ENCODE measurements around the gene FAM170A.

The FAM170A gene, protein sequence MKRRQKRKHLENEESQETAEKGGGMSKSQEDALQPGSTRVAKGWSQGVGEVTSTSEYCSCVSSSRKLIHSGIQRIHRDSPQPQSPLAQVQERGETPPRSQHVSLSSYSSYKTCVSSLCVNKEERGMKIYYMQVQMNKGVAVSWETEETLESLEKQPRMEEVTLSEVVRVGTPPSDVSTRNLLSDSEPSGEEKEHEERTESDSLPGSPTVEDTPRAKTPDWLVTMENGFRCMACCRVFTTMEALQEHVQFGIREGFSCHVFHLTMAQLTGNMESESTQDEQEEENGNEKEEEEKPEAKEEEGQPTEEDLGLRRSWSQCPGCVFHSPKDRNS

DNA sequence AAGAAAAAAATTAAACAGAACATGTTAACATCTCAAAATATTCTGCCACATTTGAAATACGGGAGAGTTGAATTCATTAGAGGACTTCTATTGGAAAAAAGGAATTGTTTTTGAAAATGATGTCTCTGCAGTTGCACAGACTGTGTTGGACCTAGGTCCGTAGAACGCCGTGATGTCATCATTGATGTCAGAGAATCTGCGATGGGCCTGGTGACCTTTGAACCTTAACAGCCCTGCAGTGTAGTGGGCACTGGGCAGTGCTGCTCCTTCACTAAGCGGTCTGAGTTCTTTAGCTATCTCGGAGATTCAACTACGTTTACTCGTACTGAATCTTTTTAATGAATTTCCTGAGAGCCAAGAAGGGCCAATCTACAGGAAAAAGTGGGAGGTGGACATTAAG, at the start of gene FAM170A:
Gene FAM170A, plus strand, starts transcription at position 220 of the 400 bp plus-strand sequence. CDS start 211 bp downstream, outside the sequence.
- H3K4me3 ChIP-seq (ENCODE audit: low read length): no peak within 1 kb of the TSS
- TF ChIP-seq, protein P1, sequence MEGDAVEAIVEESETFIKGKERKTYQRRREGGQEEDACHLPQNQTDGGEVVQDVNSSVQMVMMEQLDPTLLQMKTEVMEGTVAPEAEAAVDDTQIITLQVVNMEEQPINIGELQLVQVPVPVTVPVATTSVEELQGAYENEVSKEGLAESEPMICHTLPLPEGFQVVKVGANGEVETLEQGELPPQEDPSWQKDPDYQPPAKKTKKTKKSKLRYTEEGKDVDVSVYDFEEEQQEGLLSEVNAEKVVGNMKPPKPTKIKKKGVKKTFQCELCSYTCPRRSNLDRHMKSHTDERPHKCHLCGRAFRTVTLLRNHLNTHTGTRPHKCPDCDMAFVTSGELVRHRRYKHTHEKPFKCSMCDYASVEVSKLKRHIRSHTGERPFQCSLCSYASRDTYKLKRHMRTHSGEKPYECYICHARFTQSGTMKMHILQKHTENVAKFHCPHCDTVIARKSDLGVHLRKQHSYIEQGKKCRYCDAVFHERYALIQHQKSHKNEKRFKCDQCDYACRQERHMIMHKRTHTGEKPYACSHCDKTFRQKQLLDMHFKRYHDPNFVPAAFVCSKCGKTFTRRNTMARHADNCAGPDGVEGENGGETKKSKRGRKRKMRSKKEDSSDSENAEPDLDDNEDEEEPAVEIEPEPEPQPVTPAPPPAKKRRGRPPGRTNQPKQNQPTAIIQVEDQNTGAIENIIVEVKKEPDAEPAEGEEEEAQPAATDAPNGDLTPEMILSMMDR (conservative IDR thresholded peaks at IDR 0.05; ENCODE audit: low read length): no peak
- no peak for DNase-seq (ENCODE audit: low read depth)

DNA sequence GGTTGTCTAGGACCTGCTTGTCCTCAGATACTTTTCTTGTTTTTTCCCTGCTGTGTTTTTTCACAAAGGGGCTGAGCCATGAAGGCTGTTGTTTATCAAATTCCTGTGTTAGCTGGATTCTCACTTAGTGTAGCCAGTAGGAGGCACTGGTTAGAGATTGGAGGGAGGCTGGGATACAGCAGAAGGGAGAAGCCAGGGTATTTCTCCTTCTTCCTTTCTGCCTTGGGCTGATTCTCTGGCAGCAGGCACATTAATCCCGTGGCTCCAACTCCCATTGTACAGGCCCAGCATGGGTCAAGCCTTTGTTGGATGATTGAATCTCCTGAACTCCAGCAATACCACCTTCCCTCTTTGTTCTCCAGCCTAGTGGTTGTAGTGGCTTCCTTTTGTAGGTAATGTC, 46.4 kb upstream of the FAM170A start:
- DNase-seq (ENCODE audit: low read depth): no peak
- H3K4me3 ChIP-seq (ENCODE audit: low read length): no peak overlapping the region
- TF ChIP-seq, protein P1 (conservative IDR thresholded peaks at IDR 0.05; ENCODE audit: low read length): no peak

DNA sequence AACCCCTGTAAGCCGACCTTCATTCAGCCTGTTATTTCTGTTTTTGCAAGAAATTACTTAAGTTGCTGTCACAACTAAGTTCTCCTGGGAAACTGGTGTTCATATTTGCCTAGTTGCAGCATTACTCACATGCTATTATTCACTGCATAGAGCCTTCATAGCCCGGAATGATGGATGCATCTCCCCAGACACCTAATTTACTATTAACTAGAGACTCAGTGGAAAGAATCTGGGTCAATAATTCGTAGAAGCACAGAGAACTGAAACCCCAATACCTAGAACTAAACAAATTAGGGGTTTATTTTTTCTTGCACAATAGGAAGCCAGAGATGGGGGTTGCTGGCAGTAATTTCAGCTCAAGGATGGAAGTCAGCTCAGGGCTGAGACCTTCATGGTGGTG, 45.7 kb upstream of the FAM170A start:
- TF ChIP-seq, protein P1 (conservative IDR thresholded peaks at IDR 0.05; ENCODE audit: low read length): no peak
- H3K4me3 ChIP-seq (ENCODE audit: low read length): no peak overlapping the region
- peak; percentile 3 for DNase-seq (ENCODE audit: low read depth)

DNA sequence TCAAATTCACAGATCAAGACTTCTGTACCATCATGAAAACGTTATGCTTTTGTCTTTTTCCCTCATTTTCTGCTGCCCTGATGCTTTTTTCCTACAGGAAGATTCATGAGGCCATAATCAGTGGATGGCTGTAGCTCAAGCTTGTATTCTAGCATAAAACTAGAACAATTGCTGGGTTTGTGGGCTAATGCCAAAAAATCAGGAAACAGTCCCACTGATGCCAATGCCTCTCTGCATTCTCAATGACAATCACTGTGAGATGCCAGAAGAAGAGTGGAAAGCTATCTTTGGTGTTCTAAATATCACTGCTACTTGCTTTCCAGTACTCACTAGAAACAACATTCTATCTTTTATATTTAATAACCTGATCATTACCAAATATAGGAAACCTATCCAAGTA, 33.3 kb upstream of the FAM170A start:
- no peak for DNase-seq (ENCODE audit: low read depth)
- no peak overlapping the region for H3K4me3 ChIP-seq (ENCODE audit: low read length)
- TF ChIP-seq, protein P1 (conservative IDR thresholded peaks at IDR 0.05; ENCODE audit: low read length): no peak

DNA sequence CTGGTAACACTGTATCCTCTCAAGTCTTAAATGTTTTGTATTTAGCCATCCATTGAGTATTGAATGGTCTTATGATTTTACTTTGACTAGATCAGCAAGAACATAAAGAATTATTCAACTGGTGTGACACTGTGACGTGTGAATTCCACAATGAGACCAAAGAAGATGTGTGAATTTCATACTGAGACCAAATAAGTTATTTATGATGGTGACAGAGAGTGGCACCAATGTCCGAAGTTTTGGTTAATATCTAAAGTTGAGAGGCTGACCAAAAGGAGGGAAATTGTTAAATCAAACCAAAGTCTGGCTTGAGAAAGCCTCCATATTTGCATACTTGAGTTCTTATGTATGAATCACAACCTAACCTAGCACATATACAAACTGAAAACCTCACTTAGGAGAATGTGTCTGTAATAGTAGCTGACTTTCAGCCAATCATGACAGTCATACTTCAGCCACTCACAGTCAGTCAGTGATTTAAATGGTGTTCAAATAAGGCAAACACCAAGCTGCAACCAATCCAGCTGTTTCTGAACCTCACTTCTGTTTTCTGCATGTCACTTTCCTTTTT, 31.5 kb upstream of the FAM170A start:
- DNase-seq (ENCODE audit: low read depth): no peak
- H3K4me3 ChIP-seq (ENCODE audit: low read length): no peak overlapping the region
- TF ChIP-seq, protein P1 (conservative IDR thresholded peaks at IDR 0.05; ENCODE audit: low read length): no peak

DNA sequence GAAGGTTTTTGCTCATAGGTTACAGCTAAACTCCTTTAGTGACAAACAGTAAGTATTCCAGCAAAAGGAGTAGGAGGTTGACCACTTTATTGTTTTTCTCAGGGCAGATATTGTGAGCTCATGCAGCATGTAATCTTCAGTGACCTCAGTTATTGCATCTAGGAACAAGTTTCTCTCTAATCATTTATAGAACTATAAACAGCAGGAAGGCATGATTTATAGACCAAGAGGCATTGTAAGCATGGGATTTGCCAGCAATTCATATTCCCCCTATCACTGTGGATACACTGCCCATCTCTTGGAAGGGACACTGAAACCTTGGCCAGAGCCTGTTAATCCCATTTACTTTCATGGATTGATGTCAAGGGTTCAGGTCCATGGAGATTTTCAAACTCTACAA, 15.4 kb upstream of the FAM170A start:
- DNase-seq (ENCODE audit: low read depth): no peak
- no peak overlapping the region for H3K4me3 ChIP-seq (ENCODE audit: low read length)
- TF ChIP-seq, protein P1 (conservative IDR thresholded peaks at IDR 0.05; ENCODE audit: low read length): no peak

DNA sequence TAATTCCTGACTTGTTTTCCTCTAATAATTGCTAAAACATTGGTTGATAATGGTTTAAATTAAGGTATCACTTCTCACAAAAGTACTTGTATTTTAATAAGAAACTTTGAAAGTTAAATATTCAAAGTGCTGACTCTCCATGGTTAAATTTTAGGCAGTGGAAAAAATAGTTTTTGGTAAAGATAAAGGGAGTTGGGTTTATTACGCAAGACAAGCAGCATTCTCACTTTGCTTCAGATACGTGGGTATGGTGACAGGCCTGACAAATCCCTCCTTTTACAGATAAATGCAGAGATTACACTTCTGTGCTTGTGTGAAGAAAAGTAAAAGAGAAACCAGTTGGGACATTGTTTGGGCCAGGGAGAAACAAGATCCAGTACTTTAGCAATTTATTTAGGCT, 14.5 kb upstream of the FAM170A start:
- no peak overlapping the region for H3K4me3 ChIP-seq (ENCODE audit: low read length)
- TF ChIP-seq, protein P1 (conservative IDR thresholded peaks at IDR 0.05; ENCODE audit: low read length): no peak
- no peak for DNase-seq (ENCODE audit: low read depth)
